GM21367 (cell line): ENCODE data around the gene FBXW2.

Experiments used
- ATAC-seq: cut with Tn5 transposase; IDR thresholded peaks from one replicate; pipeline ENCODE4 v1.9.1; 2021; ENCODE audit not compliant: unreplicated experiment

The FBXW2 gene

GRCh38 chr9:120716483-120716882, 76.7 kb downstream of the FBXW2 start:
- ATAC-seq: no peak

- ATAC-seq: no peak
Observed at GRCh38 chr9:120715389-120715924, 77.8 kb downstream of the FBXW2 start.

GRCh38 chr9:120714846-120715388, 78.3 kb downstream of the FBXW2 start:
- peak; percentile 22 for ATAC-seq

GRCh38 chr9:120714088-120714845, 78.9 kb downstream of the FBXW2 start, which contains the start of gene MEGF9:
TSS of gene MEGF9 (minus strand) at chr9:120714470. CDS start at chr9:120714358, 112 bp downstream.
- peak; percentile 95 for ATAC-seq

GRCh38 chr9:120713257-120714087, 79.7 kb downstream of the FBXW2 start:
- ATAC-seq: no peak

- ATAC-seq: no peak
Observed at GRCh38 chr9:120712539-120713031, 80.6 kb downstream of the FBXW2 start.

- ATAC-seq: no peak
Observed at GRCh38 chr9:120711841-120712538, 81.2 kb downstream of the FBXW2 start.

- ATAC-seq: no peak
Observed at GRCh38 chr9:120711354-120711753, 81.9 kb downstream of the FBXW2 start.

- ATAC-seq: no peak
Observed at GRCh38 chr9:120710110-120710981, 82.9 kb downstream of the FBXW2 start.

GRCh38 chr9:120708526-120709224, 84.5 kb downstream of the FBXW2 start:
- no peak for ATAC-seq

- no peak for ATAC-seq
Observed at GRCh38 chr9:120707170-120707569, 86.0 kb downstream of the FBXW2 start.
